Spleen (tissue), 11 donors: Measurements from ENCODE around the gene LITAF. TPM values are rescaled to one million over a fixed set of nuclear protein-coding genes. Genes with fewer than 3 reads are reported as not detected.

ENCODE experiments used
- DNase-seq: peaks from one replicate; pipeline ENCODE4 v3.0.0-alpha.2; 2020
- H3K27ac ChIP-seq, 8 donors: fragments of 200-600 bp; sonication (generic) in 7 of 8; 1 replicate in 4 of 8; 2 replicates in 4 of 8; pipeline versions ENCODE4 v1.5.0 to v1.8.0; 2016 to 2021; ENCODE audit warnings: inconsistent platforms in 4 of 8, mild to moderate bottlenecking in 4 of 8, moderate library complexity in 1 of 8
- H3K27me3 ChIP-seq, 7 donors: fragments of 200-600 bp; sonication (generic) in 6 of 7; replicated peaks in 1 of 7; 1 replicate in 4 of 7; 2 replicates in 3 of 7; pipeline versions ENCODE4 v1.5.0 to v1.8.0; 2016 to 2021; ENCODE audit warnings: inconsistent platforms in 3 of 7, mild to moderate bottlenecking in 1 of 7
- H3K36me3 ChIP-seq, 6 donors: fragments of 200-600 bp; sonication (generic) in 5 of 6; 1 replicate in 4 of 6; 2 replicates in 2 of 6; pipeline versions ENCODE4 v1.5.0 to v1.8.0; 2016 to 2021; ENCODE audit warnings: inconsistent platforms in 2 of 6
- H3K4me1 ChIP-seq, 6 donors: fragments of 200-600 bp; sonication (generic) in 5 of 6; 1 replicate in 3 of 6; 2 replicates in 3 of 6; pipeline versions ENCODE4 v1.5.0 to v1.8.0; 2016 to 2021; ENCODE audit warnings: inconsistent platforms in 3 of 6
- H3K4me3 ChIP-seq, 8 donors: fragments of 200-600 bp; sonication (generic) in 7 of 8; 1 replicate in 4 of 8; 2 replicates in 4 of 8; pipeline versions ENCODE4 v1.5.0 to v1.8.0; 2016 to 2021; ENCODE audit warnings: inconsistent platforms in 4 of 8, mild to moderate bottlenecking in 4 of 8, moderate library complexity in 2 of 8
- H3K9me3 ChIP-seq, 8 donors: fragments of 200-600 bp; sonication (generic) in 7 of 8; 1 replicate in 4 of 8; 2 replicates in 4 of 8; pipeline versions ENCODE4 v1.5.0 to v1.8.0; 2016 to 2021; ENCODE audit warnings: inconsistent platforms in 4 of 8
- POLR2A ChIP-seq, 3 donors: fragments of 450-650 bp; IDR thresholded peaks; one replicate each; pipeline ENCODE4 v1.5.1; 2017; ENCODE audit warnings: antibody characterized with exemption in 3 of 3, mild to moderate bottlenecking in 1 of 3
- POLR2AphosphoS5 ChIP-seq, 3 donors: sonication (generic); formaldehyde crosslinking; IDR thresholded peaks; one replicate each; pipeline ENCODE4 v1.5.1; 2017; ENCODE audit warnings: antibody characterized with exemption in 3 of 3
- WGBS, 5 donors: extraction: QIAGEN DNeasy Blood & Tissue Kit in 3 of 5; methylation state at CpG; one replicate each; pipeline versions ENCODE4 v1.1.5 to v1.1.7; 2013 to 2018; 5-methylcytosine and 5-hydroxymethylcytosine counted together
- intact Hi-C: fragments of 100-400 bp; cut with DNase I; formaldehyde crosslinking; loops from one replicate; pipeline ENCODE4 v1.15.0; 2023; ENCODE audit warnings: low total_unique reads
- polyA plus RNA-seq, 3 donors: library from polyadenylated mRNA; stranded (reverse); fragments of 200-250 nt; gene quantifications; one replicate each; pipeline ENCODE4 v1.2.1, GENCODE V29; 2013
- total RNA-seq, 7 donors: library from RNA; depleted of rRNA in 3 of 7; stranded (reverse); fragments of >200 nt in 3 of 7; fragmentation: NEBNext Ultra II Directional in 4 of 7; extraction: Animal tissue kit (Norgen Biotek cat#: 25700) in 4 of 7; gene quantifications; one replicate each; pipeline versions ENCODE4 v1.1.0 to v1.2.1, GENCODE V29; 2016 to 2021
- TF ChIP-seq, protein P1 (sequence below), 11 experiments: fragments of 200-600 bp in 7 of 11; fragments of 450-650 bp in 4 of 11; sonication (generic) in 4 of 11; IDR thresholded peaks in 8 of 11; conservative IDR thresholded peaks in 3 of 11; 1 replicate in 7 of 11; 2 replicates in 4 of 11; pipeline versions ENCODE4 v1.4.0 to v1.8.0; 2016 to 2021; ENCODE audit warnings: antibody characterized with exemption in 11 of 11, inconsistent platforms in 4 of 11, mild to moderate bottlenecking in 1 of 11
- donor health status: healthy with polysubstance abuse.
- donor health status: DM: no; HTN: no; CAD: no; lungs with moderate emphysema.
- donor health status: DM: no; HTN: no; CAD: no.
- donor health status: Bipolar disorder and iron deficiency.
- donor health status: healthy.
- donor health status: DM: no; HTN: no; CAD: no.
- donor health status: DM: yes; HTN: yes; CAD: no.

LITAF gene
- total and polyA plus RNA-seq, 10 donors = 55.8 to 312 (median 162) TPM

- intact Hi-C loops = no loop called here
- no peak for DNase-seq
- Histone ChIP-seq H3K36me3 (no peaks in the 10 kb centered on the region), H3K27ac (peak overlapping the region; percentile 45 to 93 (median 64)), H3K9me3 (peaks cover 0 to 6% (median 0%) of the 10 kb centered on the region in 8 donors), H3K4me3 (peak overlapping the region in 4 of 8 donors; percentile 1 to 55 (median 10)), H3K27me3 (no peaks in the 10 kb centered on the region), H3K4me1 (peaks cover 22 to 84% (median 67%) of the 10 kb centered on the region in 6 donors)
- WGBS, 5 donors = 24 to 38% (median 34%) methylated on average over 6 of the region's 6 CpGs
- TF ChIP-seq, protein P1, sequence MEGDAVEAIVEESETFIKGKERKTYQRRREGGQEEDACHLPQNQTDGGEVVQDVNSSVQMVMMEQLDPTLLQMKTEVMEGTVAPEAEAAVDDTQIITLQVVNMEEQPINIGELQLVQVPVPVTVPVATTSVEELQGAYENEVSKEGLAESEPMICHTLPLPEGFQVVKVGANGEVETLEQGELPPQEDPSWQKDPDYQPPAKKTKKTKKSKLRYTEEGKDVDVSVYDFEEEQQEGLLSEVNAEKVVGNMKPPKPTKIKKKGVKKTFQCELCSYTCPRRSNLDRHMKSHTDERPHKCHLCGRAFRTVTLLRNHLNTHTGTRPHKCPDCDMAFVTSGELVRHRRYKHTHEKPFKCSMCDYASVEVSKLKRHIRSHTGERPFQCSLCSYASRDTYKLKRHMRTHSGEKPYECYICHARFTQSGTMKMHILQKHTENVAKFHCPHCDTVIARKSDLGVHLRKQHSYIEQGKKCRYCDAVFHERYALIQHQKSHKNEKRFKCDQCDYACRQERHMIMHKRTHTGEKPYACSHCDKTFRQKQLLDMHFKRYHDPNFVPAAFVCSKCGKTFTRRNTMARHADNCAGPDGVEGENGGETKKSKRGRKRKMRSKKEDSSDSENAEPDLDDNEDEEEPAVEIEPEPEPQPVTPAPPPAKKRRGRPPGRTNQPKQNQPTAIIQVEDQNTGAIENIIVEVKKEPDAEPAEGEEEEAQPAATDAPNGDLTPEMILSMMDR (IDR thresholded peaks at IDR 0.05 in 8 of 11, conservative IDR thresholded peaks at IDR 0.05 in 3 of 11) = no peak
- TF ChIP-seq POLR2AphosphoS5 (IDR thresholded peaks at IDR 0.05) (no peak), POLR2A (IDR thresholded peaks at IDR 0.05) (no peak)
Observed at GRCh38 chr16:11621539-11621919, 34.8 kb upstream of the LITAF start.

DNA sequence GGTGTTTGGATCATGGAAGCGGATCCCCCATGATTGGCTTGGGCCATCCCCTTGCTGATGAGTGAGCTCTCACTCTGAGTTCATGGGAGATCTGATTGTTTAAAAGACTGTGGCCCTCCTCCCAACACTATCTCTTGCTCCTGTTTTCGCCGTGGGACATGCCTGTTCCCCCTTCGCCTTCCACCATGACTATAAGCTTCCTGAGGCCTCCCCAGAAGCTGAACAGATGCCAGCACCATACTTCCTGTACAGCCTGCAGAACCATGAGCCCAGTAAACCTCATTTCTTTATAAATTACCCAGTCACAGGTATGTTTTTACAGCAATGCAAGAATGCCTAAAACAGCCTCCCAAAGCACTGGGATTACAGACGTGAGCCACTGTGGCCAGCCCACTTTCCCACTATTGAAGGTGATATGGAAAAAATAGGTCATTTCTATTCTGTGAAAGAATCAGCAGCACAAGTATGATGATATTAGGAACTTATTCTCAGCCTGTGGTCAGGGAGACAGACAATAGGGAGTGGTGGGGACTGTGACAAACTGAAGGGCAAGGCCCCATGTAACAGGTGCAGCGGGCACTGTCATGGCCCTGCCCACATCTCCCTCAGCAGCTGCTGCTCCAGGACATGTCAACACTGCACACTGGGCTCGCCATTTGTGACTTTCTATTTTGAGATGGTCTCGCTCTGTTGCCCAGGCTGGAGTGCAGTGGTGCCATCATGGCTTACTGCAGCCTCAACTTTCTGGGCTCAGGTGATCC, 33.7 kb upstream of the LITAF start:
- peak overlapping the region in 4 of 8 donors; percentile 74 to 93 (median 88) for H3K27ac ChIP-seq
- peaks cover 22 to 73% (median 61%) of the 10 kb centered on the region in 6 donors for H3K4me1 ChIP-seq
- H3K4me3 ChIP-seq = no peak overlapping the region
- WGBS, 5 donors = 83 to 89% (median 86%) methylated on average over 8 of the region's 8 CpGs
- intact Hi-C loops = no loop called here
- no peaks in the 10 kb centered on the region for H3K36me3 ChIP-seq
- peaks cover 0 to 6% (median 0%) of the 10 kb centered on the region in 8 donors for H3K9me3 ChIP-seq
- TF ChIP-seq POLR2A (IDR thresholded peaks at IDR 0.05) (no peak), POLR2AphosphoS5 (IDR thresholded peaks at IDR 0.05) (no peak)
- TF ChIP-seq, protein P1 (IDR thresholded peaks at IDR 0.05 in 8 of 11, conservative IDR thresholded peaks at IDR 0.05 in 3 of 11) = no peak
- H3K27me3 ChIP-seq = no peaks in the 10 kb centered on the region
- DNase-seq = no peak

- H3K27me3 ChIP-seq = no peaks in the 10 kb centered on the region
- intact Hi-C loops = no loop called here
- DNase-seq = peak; percentile 81
- peak in 1 of 3 donors; percentile 59 for TF ChIP-seq POLR2AphosphoS5 (IDR thresholded peaks at IDR 0.05)
- TF ChIP-seq, protein P1 (IDR thresholded peaks at IDR 0.05 in 8 of 11, conservative IDR thresholded peaks at IDR 0.05 in 3 of 11) = no peak
- TF ChIP-seq POLR2A (IDR thresholded peaks at IDR 0.05) = no peak
- H3K36me3 ChIP-seq = no peaks in the 10 kb centered on the region
- peaks cover 0 to 6% (median 0%) of the 10 kb centered on the region in 8 donors for H3K9me3 ChIP-seq
- peak overlapping the region; percentile 42 to 93 (median 72) for H3K27ac ChIP-seq
- H3K4me1 ChIP-seq = peaks cover 20 to 72% (median 54%) of the 10 kb centered on the region in 6 donors
- no peak overlapping the region for H3K4me3 ChIP-seq
- WGBS, 5 donors = 42 to 58% (median 51%) methylated on average over 2 of the region's 2 CpGs
Observed at GRCh38 chr16:11619327-11619851, 32.7 kb upstream of the LITAF start.

DNA sequence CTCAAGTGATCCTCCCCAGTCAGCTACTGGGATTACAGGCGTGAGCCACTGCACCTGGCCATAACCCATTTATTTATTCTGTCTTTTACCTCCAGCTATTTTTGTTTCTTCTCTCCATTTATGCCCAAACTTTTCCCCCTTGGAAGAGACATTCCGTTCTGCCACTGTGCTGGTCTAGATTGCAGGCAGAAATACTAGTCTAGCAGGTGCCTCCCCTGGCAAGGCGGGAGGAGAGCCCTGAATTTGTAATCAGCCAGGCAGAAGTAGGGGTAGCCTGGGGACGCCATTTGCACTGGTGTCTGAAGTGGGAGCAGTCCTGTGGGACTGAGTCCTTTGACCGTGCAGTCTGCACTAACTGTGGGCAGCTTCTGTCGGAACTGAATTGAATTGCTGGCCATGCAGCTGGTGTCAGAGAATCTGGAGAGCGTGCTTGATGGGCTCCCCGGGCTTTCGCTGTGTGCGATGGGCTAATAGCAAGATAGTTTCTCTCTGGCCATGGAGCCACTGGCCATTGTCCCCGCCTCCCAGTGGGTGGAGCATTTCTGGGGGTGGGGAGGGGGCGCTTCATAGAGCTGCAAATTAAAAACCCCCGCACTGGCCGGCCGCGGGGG, 31.5 kb upstream of the LITAF start:
- intact Hi-C loops = no loop called here

More for the DNA sequence above, 31.5 kb upstream of the LITAF start:
- no peak for DNase-seq
- Histone ChIP-seq H3K9me3 (peaks cover 0 to 6% (median 0%) of the 10 kb centered on the region in 8 donors), H3K27me3 (peaks cover 0 to 3% (median 0%) of the 10 kb centered on the region in 7 donors), H3K4me3 (no peak overlapping the region), H3K36me3 (no peaks in the 10 kb centered on the region), H3K27ac (peak overlapping the region in 4 of 8 donors; percentile 70 to 93 (median 88)), H3K4me1 (peaks cover 18 to 72% (median 59%) of the 10 kb centered on the region in 6 donors)
- TF ChIP-seq, protein P1 (IDR thresholded peaks at IDR 0.05 in 8 of 11, conservative IDR thresholded peaks at IDR 0.05 in 3 of 11) = no peak
- no peak for TF ChIP-seq POLR2A (IDR thresholded peaks at IDR 0.05)
- TF ChIP-seq POLR2AphosphoS5 (IDR thresholded peaks at IDR 0.05) = no peak
- 90 to 93% (median 92%) methylated on average over 16 of the region's 16 CpGs for WGBS, 5 donors
